Astrocyte (in vitro differentiated cells and primary cell): Measurements from ENCODE around the gene NAV3.

Experiments
- CTCF ChIP-seq: IDR thresholded peaks from 2 replicates; pipeline ENCODE4 v1.5.1; 2011; ENCODE audit warnings: low read depth, mild to moderate bottlenecking, inconsistent platforms, low read length, moderate library complexity; ENCODE audit not compliant: insufficient read depth
- EZH2 ChIP-seq: IDR thresholded peaks from 2 replicates; pipeline ENCODE4 v1.6.1; 2012; ENCODE audit warnings: mild to moderate bottlenecking, low read length, inconsistent platforms; ENCODE audit not compliant: insufficient read depth

GRCh38 chr12:78171061-78171460 is 340.4 kb downstream of the NAV3 start:
- TF ChIP-seq CTCF (no peak), EZH2 (no peak)
